ENCODE results near the gene DGKE. TPM values are rescaled to one million over a fixed set of nuclear protein-coding genes. Genes with fewer than 3 reads are reported as not detected.

Gene DGKE
- total RNA-seq, 1 experiment from 2014 or later = 8.5 TPM

DNA sequence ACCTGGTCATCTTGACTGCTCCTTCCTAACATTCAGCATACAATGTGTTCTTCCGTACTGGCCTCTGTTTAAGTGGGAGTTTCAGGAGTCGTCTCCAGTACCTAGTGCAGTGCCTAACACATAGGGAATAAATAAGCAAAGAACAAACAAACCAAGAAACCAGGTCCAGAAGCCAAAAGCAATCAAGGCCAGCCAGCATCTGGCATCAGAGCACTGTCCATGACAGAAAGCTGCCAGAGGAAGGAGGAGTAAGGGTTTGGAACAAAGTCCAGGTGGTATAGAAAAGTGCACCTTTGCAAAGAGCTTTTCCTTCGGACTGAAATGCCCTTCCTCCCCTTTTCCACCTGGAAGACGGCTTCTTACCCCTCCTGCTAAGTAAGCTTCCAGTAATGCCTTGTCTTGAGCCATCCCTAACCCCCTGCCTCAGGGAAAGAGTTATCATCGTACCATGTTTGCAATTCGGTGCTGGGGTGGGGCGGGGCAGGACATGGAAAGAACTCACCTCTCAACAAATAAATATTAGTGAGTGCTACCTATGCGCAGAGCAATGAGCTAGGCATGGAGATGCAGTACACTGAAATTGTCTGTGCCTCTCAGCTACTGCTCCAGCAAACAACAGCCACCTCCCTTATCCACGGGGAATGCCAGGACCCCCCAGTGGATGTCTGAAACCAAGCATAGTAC lies 47.8 kb upstream of the DGKE start (continued):
- TF ChIP-seq ZNF416 (CRISPR knock-in tag; IDR thresholded peaks at IDR 0.05) (no peak), CREM (CRISPR knock-in tag; IDR thresholded peaks at IDR 0.05) (no peak)
- TF ChIP-seq, protein P1, sequence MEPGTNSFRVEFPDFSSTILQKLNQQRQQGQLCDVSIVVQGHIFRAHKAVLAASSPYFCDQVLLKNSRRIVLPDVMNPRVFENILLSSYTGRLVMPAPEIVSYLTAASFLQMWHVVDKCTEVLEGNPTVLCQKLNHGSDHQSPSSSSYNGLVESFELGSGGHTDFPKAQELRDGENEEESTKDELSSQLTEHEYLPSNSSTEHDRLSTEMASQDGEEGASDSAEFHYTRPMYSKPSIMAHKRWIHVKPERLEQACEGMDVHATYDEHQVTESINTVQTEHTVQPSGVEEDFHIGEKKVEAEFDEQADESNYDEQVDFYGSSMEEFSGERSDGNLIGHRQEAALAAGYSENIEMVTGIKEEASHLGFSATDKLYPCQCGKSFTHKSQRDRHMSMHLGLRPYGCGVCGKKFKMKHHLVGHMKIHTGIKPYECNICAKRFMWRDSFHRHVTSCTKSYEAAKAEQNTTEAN (CRISPR knock-in tag; IDR thresholded peaks at IDR 0.05) = no peak

DNA sequence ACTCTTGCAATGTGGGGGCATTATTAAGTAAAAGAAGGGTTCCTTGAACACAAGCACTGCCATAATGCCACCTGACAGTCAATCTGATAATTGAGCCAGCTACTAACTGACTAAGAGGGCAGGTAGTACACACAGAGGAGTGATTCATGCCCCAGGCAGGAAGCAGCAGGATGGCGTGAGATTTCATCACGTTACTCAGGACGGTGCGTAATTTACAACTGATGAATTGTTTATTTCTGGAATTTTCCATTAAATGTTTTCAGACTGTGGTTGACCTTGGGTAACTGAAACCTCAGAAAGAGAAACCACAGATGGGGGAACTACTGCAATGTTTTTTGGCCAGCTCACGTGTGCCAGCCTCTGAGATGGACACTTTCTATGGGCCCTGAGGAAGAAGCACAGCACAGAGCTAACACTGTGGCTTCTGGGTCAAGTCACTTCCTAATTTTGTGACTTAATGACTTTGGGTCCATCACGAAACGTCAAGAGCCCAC lies 46.9 kb upstream of the DGKE start:
- ATAC-seq (no peak), DNase-seq (ENCODE audit: low spot score) (no peak)
- ChIA-PET CTCF (interaction anchor here (1.7 kb wide), 1 partner anchor 33 kb away, joined by 7 read pairs; no protein-coding TSS in a partner anchor), POLR2A (no interaction called here)
- peaks cover 2% of the 10 kb centered on the region for H3K36me3 Mint-ChIP-seq
- H3K9me3 Mint-ChIP-seq = peaks cover 6% of the 10 kb centered on the region
- H3K4me1 Mint-ChIP-seq = peaks cover 8% of the 10 kb centered on the region
- peaks cover 2% of the 10 kb centered on the region for H3K27me3 Mint-ChIP-seq (ENCODE audit: low read depth)
- TF ChIP-seq TP53 (CRISPR knock-in tag; IDR thresholded peaks at IDR 0.05) (no peak), ZNF121 (CRISPR knock-in tag; IDR thresholded peaks at IDR 0.05) (no peak), FOXJ3 (CRISPR knock-in tag; IDR thresholded peaks at IDR 0.05; ENCODE audit: borderline replicate concordance) (no peak), GABPB1 (CRISPR knock-in tag; IDR thresholded peaks at IDR 0.05) (peak; percentile 94)
- TF ChIP-seq, protein P2, sequence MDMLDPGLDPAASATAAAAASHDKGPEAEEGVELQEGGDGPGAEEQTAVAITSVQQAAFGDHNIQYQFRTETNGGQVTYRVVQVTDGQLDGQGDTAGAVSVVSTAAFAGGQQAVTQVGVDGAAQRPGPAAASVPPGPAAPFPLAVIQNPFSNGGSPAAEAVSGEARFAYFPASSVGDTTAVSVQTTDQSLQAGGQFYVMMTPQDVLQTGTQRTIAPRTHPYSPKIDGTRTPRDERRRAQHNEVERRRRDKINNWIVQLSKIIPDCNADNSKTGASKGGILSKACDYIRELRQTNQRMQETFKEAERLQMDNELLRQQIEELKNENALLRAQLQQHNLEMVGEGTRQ (CRISPR knock-in tag; IDR thresholded peaks at IDR 0.05) = no peak
- TF ChIP-seq, protein P3, sequence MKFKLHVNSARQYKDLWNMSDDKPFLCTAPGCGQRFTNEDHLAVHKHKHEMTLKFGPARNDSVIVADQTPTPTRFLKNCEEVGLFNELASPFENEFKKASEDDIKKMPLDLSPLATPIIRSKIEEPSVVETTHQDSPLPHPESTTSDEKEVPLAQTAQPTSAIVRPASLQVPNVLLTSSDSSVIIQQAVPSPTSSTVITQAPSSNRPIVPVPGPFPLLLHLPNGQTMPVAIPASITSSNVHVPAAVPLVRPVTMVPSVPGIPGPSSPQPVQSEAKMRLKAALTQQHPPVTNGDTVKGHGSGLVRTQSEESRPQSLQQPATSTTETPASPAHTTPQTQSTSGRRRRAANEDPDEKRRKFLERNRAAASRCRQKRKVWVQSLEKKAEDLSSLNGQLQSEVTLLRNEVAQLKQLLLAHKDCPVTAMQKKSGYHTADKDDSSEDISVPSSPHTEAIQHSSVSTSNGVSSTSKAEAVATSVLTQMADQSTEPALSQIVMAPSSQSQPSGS (CRISPR knock-in tag; IDR thresholded peaks at IDR 0.05; ENCODE audit: borderline replicate concordance, low read depth) = no peak
- TF ChIP-seq, protein P4, sequence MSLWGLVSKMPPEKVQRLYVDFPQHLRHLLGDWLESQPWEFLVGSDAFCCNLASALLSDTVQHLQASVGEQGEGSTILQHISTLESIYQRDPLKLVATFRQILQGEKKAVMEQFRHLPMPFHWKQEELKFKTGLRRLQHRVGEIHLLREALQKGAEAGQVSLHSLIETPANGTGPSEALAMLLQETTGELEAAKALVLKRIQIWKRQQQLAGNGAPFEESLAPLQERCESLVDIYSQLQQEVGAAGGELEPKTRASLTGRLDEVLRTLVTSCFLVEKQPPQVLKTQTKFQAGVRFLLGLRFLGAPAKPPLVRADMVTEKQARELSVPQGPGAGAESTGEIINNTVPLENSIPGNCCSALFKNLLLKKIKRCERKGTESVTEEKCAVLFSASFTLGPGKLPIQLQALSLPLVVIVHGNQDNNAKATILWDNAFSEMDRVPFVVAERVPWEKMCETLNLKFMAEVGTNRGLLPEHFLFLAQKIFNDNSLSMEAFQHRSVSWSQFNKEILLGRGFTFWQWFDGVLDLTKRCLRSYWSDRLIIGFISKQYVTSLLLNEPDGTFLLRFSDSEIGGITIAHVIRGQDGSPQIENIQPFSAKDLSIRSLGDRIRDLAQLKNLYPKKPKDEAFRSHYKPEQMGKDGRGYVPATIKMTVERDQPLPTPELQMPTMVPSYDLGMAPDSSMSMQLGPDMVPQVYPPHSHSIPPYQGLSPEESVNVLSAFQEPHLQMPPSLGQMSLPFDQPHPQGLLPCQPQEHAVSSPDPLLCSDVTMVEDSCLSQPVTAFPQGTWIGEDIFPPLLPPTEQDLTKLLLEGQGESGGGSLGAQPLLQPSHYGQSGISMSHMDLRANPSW (CRISPR knock-in tag; conservative IDR thresholded peaks at IDR 0.05; ENCODE audit: low read depth) = no peak
- TF ChIP-seq, protein P5, sequence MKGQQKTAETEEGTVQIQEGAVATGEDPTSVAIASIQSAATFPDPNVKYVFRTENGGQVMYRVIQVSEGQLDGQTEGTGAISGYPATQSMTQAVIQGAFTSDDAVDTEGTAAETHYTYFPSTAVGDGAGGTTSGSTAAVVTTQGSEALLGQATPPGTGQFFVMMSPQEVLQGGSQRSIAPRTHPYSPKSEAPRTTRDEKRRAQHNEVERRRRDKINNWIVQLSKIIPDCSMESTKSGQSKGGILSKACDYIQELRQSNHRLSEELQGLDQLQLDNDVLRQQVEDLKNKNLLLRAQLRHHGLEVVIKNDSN (CRISPR knock-in tag; IDR thresholded peaks at IDR 0.05) = no peak
- TF ChIP-seq, protein P6, sequence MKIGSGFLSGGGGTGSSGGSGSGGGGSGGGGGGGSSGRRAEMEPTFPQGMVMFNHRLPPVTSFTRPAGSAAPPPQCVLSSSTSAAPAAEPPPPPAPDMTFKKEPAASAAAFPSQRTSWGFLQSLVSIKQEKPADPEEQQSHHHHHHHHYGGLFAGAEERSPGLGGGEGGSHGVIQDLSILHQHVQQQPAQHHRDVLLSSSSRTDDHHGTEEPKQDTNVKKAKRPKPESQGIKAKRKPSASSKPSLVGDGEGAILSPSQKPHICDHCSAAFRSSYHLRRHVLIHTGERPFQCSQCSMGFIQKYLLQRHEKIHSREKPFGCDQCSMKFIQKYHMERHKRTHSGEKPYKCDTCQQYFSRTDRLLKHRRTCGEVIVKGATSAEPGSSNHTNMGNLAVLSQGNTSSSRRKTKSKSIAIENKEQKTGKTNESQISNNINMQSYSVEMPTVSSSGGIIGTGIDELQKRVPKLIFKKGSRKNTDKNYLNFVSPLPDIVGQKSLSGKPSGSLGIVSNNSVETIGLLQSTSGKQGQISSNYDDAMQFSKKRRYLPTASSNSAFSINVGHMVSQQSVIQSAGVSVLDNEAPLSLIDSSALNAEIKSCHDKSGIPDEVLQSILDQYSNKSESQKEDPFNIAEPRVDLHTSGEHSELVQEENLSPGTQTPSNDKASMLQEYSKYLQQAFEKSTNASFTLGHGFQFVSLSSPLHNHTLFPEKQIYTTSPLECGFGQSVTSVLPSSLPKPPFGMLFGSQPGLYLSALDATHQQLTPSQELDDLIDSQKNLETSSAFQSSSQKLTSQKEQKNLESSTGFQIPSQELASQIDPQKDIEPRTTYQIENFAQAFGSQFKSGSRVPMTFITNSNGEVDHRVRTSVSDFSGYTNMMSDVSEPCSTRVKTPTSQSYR (CRISPR knock-in tag; IDR thresholded peaks at IDR 0.05) = no peak
- H3K4me3 Mint-ChIP-seq = no peak overlapping the region
- H3K27ac Mint-ChIP-seq = no peak overlapping the region

Data from WTC11 (cell line).